HCT116 (cell line): ENCODE results near the gene SUGCT. TPM values are rescaled to one million over a fixed set of nuclear protein-coding genes. Genes with fewer than 3 reads are reported as not detected.

Experiments used
- ATAC-seq: fragments of 200-7000 bp; cut with Tn5 transposase; 2 replicates; pipeline ENCODE4 v1.9.1; 2020; ENCODE audit warnings: mild to moderate bottlenecking, moderate library complexity
- BruUV-seq: library from RNA; stranded (reverse); fragments of 400-500 nt; replicated peaks from 2 replicates; lab custom pipeline; 2021; lab: Mats Ljungman, UMichigan
- CTCF ChIA-PET: fragments of 300-600 bp; sonication (Branson Sonifier 250); formaldehyde crosslinking; loops from one replicate; lab custom pipeline; 2021; ENCODE audit warnings: antibody characterized with exemption; lab: Charles Lee
- POLR2A ChIA-PET: fragments of 300-600, 350-600 bp; sonication (Branson Sonifier 250); formaldehyde crosslinking; loops from one replicate; lab custom pipeline; 2021; ENCODE audit warnings: antibody characterized with exemption; lab: Charles Lee
- RAD21 ChIA-PET, 2 experiments: fragments of 300-600 bp; sonication (Branson Sonifier 250); formaldehyde crosslinking; loops; one replicate each; lab custom pipeline; 2023; ENCODE audit warnings: low total read pairs in 2 of 2; ENCODE audit not compliant: uncharacterized antibody in 2 of 2, unreplicated experiment in 2 of 2, low non-redundant PET in 1 of 2; lab: Charles Lee
- DNase-seq: peaks from one replicate; pipeline ENCODE4 v3.0.0-alpha.2; 2010; ENCODE audit warnings: low read depth, low spot score
- H2AFZ ChIP-seq: fragments of 200-600 bp; shearing (Covaris generic), sonication (generic); 2 replicates; pipeline ENCODE4 v1.6.1; 2017; ENCODE audit warnings: low read depth, mixed run types, mixed read lengths, antibody characterized with exemption, low read length; ENCODE audit not compliant: poor library complexity, severe bottlenecking
- H3K27ac ChIP-seq: 2 replicates; pipeline ENCODE4 v1.5.1; 2012; ENCODE audit warnings: low read depth, low read length
- H3K27me3 ChIP-seq: fragments of 200-600 bp; sonication (generic); 2 replicates; pipeline ENCODE4 v1.6.1; 2016; ENCODE audit warnings: mixed run types, low read length, mixed read lengths; ENCODE audit not compliant: insufficient read depth
- H3K36me3 ChIP-seq, 2 experiments: fragments of 200-500 bp in 1 of 2; fragments of 200-600 bp in 1 of 2; sonication (Bioruptor generic) in 1 of 2; sonication (generic) in 1 of 2; 2 replicates each; pipeline versions ENCODE4 v1.5.1 to v1.6.1; 2014 to 2016; ENCODE audit warnings: low read length in 2 of 2, inconsistent platforms in 1 of 2, mixed read lengths in 1 of 2, mixed run types in 1 of 2; ENCODE audit not compliant: insufficient read depth in 2 of 2, control insufficient read depth in 1 of 2
- H3K4me1 ChIP-seq, 2 experiments: fragments of 200-600 bp in 1 of 2; sonication (generic) in 1 of 2; 2 replicates each; pipeline versions ENCODE4 v1.5.1 to v1.6.1; 2012 to 2017; ENCODE audit warnings: low read length in 2 of 2, inconsistent platforms in 1 of 2, mild to moderate bottlenecking in 1 of 2, mixed read lengths in 1 of 2, mixed run types in 1 of 2, moderate library complexity in 1 of 2; ENCODE audit not compliant: insufficient read depth in 2 of 2, control insufficient read depth in 1 of 2
- H3K4me2 ChIP-seq: fragments of 200-600 bp; sonication (generic); 2 replicates; pipeline ENCODE4 v1.6.1; 2017; ENCODE audit warnings: mixed run types, low read length, mixed read lengths
- H3K4me3 ChIP-seq, 2 experiments: fragments of 200-600 bp in 1 of 2; sonication (generic) in 1 of 2; replicated peaks in 1 of 2; 2 replicates each; pipeline ENCODE4 v1.5.1; 2011 to 2016; ENCODE audit warnings: low read length in 2 of 2, control low read depth in 1 of 2, low read depth in 1 of 2, mild to moderate bottlenecking in 1 of 2, mixed read lengths in 1 of 2, mixed run types in 1 of 2
- H3K79me2 ChIP-seq: fragments of 200-600 bp; sonication (generic); 2 replicates; pipeline ENCODE4 v1.6.1; 2017; ENCODE audit warnings: mild to moderate bottlenecking, mixed run types, low read length, moderate library complexity, mixed read lengths; ENCODE audit not compliant: insufficient read depth
- H3K9ac ChIP-seq: fragments of 200-600 bp; sonication (generic); 2 replicates; pipeline ENCODE4 v1.6.1; 2016; ENCODE audit warnings: low read length, mixed read lengths
- H3K9me2 ChIP-seq: fragments of 200-600 bp; sonication (generic), shearing (Covaris generic); 2 replicates; pipeline ENCODE4 v1.6.1; 2017; ENCODE audit warnings: mixed run types, mild to moderate bottlenecking, moderate library complexity; ENCODE audit not compliant: insufficient read depth
- H3K9me3 ChIP-seq, 2 experiments: fragments of 200-500 bp in 1 of 2; fragments of 200-600 bp in 1 of 2; sonication (Bioruptor generic) in 1 of 2; sonication (generic) in 1 of 2; 2 replicates each; pipeline ENCODE4 v1.6.1; 2014 to 2017; ENCODE audit warnings: low read length in 2 of 2, mixed read lengths in 2 of 2, inconsistent platforms in 1 of 2, low read depth in 1 of 2, mild to moderate bottlenecking in 1 of 2, mixed run types in 1 of 2, moderate library complexity in 1 of 2; ENCODE audit not compliant: control insufficient read depth in 1 of 2, insufficient read depth in 1 of 2
- H4K20me1 ChIP-seq: fragments of 200-600 bp; sonication (generic), shearing (Covaris generic); 2 replicates; pipeline ENCODE4 v1.6.1; 2017; ENCODE audit warnings: mixed run types, mild to moderate bottlenecking, moderate library complexity; ENCODE audit not compliant: insufficient read depth
- ATF3 ChIP-seq: IDR thresholded peaks from 2 replicates; pipeline ENCODE4 v1.6.1; 2012
- CBX3 ChIP-seq: IDR thresholded peaks from 2 replicates; pipeline ENCODE4 v1.6.1; 2012; ENCODE audit warnings: low read depth
- CTCF ChIP-seq, 3 experiments: fragments of 200-600 bp in 1 of 3; sonication (generic) in 1 of 3; IDR thresholded peaks in 2 of 3; conservative IDR thresholded peaks in 1 of 3; 2 replicates each; pipeline ENCODE4 v1.5.1; 2012 to 2017; ENCODE audit warnings: low read depth in 2 of 3, low read length in 2 of 3, antibody characterized with exemption in 1 of 3, borderline replicate concordance in 1 of 3, control low read depth in 1 of 3, mild to moderate bottlenecking in 1 of 3, mixed read lengths in 1 of 3, mixed run types in 1 of 3, moderate library complexity in 1 of 3; ENCODE audit not compliant: insufficient read depth in 1 of 3
- EGR1 ChIP-seq: IDR thresholded peaks from 2 replicates; pipeline ENCODE4 v1.6.1; 2012; ENCODE audit warnings: low read depth
- ELF1 ChIP-seq: IDR thresholded peaks from 2 replicates; pipeline ENCODE4 v1.6.1; 2012; ENCODE audit warnings: low read depth, borderline replicate concordance
- EZH2phosphoT487 ChIP-seq: fragments of 200-600 bp; IDR thresholded peaks from 2 replicates; pipeline ENCODE4 v1.6.1; 2018; ENCODE audit warnings: antibody characterized with exemption, borderline replicate concordance
- FOSL1 ChIP-seq: IDR thresholded peaks from 2 replicates; pipeline ENCODE4 v1.6.1; 2012; ENCODE audit warnings: low read depth
- MAX ChIP-seq: IDR thresholded peaks from 2 replicates; pipeline ENCODE4 v1.6.1; 2012
- POLR2A ChIP-seq: IDR thresholded peaks from 2 replicates; pipeline ENCODE4 v1.7.0; 2011; ENCODE audit warnings: borderline replicate concordance; ENCODE audit not compliant: insufficient read depth, insufficient read length; ENCODE audit errors: extremely low read depth
- RAD21 ChIP-seq: IDR thresholded peaks from 2 replicates; pipeline ENCODE4 v1.6.1; 2012; ENCODE audit warnings: low read depth, mild to moderate bottlenecking
- SIN3A ChIP-seq: IDR thresholded peaks from 2 replicates; pipeline ENCODE4 v1.6.1; 2012; ENCODE audit warnings: low read depth
- SP1 ChIP-seq: IDR thresholded peaks from 2 replicates; pipeline ENCODE4 v1.6.1; 2012; ENCODE audit warnings: low read depth
- SRF ChIP-seq: IDR thresholded peaks from 2 replicates; pipeline ENCODE4 v1.6.1; 2012; ENCODE audit warnings: low read depth
- YY1 ChIP-seq: IDR thresholded peaks from 2 replicates; pipeline ENCODE4 v1.6.1; 2011; ENCODE audit warnings: low read length, low read depth, moderate library complexity, mild to moderate bottlenecking; ENCODE audit not compliant: insufficient replicate concordance; ENCODE audit errors: extremely low read depth
- ZFX ChIP-seq: fragments of 450-650 bp; IDR thresholded peaks from 2 replicates; pipeline ENCODE4 v1.6.1; 2017
- ZNF274 ChIP-seq: fragments of 200-500 bp; sonication (Bioruptor generic); IDR thresholded peaks from 2 replicates; pipeline ENCODE4 v1.6.1; 2014; ENCODE audit warnings: mild to moderate bottlenecking, low read depth, low read length, inconsistent platforms
- intact Hi-C: fragments of 100-400 bp; cut with micrococcal nuclease; formaldehyde crosslinking; loops from 2 replicates; pipeline ENCODE4 v1.10.0; 2022
- total RNA-seq: library from RNA; stranded (reverse); gene quantifications from one replicate; pipeline ENCODE4 v1.2.1, GENCODE V29; 2021; ENCODE audit not compliant: unreplicated experiment

SUGCT gene
- total RNA-seq, 1 experiment from 2014 or later = 4.4 TPM

GRCh38 chr7:40828686-40829600 lies 694.1 kb downstream of the SUGCT start:
- H3K4me2 ChIP-seq = no peak overlapping the region
- DNase-seq = no peak
- no peaks in the 10 kb centered on the region for H3K4me1 ChIP-seq
- H3K9me3 ChIP-seq = no peaks in the 10 kb centered on the region
- H4K20me1 ChIP-seq = no peaks in the 10 kb centered on the region
- no peaks in the 10 kb centered on the region for H3K36me3 ChIP-seq
- TF ChIP-seq MAX = no peak
- TF ChIP-seq EZH2phosphoT487 = no peak
- TF ChIP-seq CBX3 = no peak
- TF ChIP-seq ELF1 = no peak
- no peak for TF ChIP-seq SIN3A
- no peak for TF ChIP-seq ZNF274
- TF ChIP-seq CTCF (IDR thresholded peaks at IDR 0.05 in 2 of 3, conservative IDR thresholded peaks at IDR 0.05 in 1 of 3; ENCODE audit: borderline replicate concordance in 1 of 3, insufficient read depth in 1 of 3, low read depth in 2 of 3, low read length in 2 of 3) = no peak
- no peak for TF ChIP-seq SP1
- TF ChIP-seq ZFX = no peak
- no peak for TF ChIP-seq SRF
- TF ChIP-seq YY1 = no peak
- TF ChIP-seq ATF3 = no peak
- TF ChIP-seq RAD21 = no peak
- TF ChIP-seq EGR1 = no peak
- TF ChIP-seq FOSL1 = no peak
- no peak for TF ChIP-seq POLR2A
- TF ChIP-seq, all 23 proteins: peak for 0
- Histone ChIP-seq H3K27me3 (no peaks in the 10 kb centered on the region), H2AFZ (no peak overlapping the region), H3K9ac (no peak overlapping the region), H3K4me3 (no peak overlapping the region), H3K27ac (no peak overlapping the region), H3K79me2 (no peaks in the 10 kb centered on the region), H3K9me2 (no peaks in the 10 kb centered on the region)
- no TSS peak for BruUV-seq
- ATAC-seq = no peak
- ChIA-PET POLR2A (no interaction called here), RAD21 (no interaction called here), CTCF (no interaction called here)
- intact Hi-C loops = no loop called here
